IMR-90 (cell line): ENCODE results near the gene ORC6. TPM values are rescaled to one million over a fixed set of nuclear protein-coding genes. Genes with fewer than 3 reads are reported as not detected.

ENCODE experiments used
- ATAC-seq: fragments of 200-7000 bp; cut with Tn5 transposase; 2 replicates; pipeline ENCODE4 v1.9.1; 2020; ENCODE audit warnings: low read depth, mild to moderate bottlenecking, moderate library complexity
- BruUV-seq: library from RNA; stranded (reverse); fragments of 400-500 nt; replicated peaks from 2 replicates; lab custom pipeline; 2021; lab: Mats Ljungman, UMichigan
- CTCF ChIA-PET: fragments of 300-600 bp; formaldehyde crosslinking; extraction: SDS; loops from one replicate; lab custom pipeline; 2021; ENCODE audit warnings: antibody characterized with exemption; lab: Yijun Ruan, JAX
- POLR2A ChIA-PET: fragments of 300-600 bp; sonication (Branson Sonifier 250); formaldehyde crosslinking; loops from one replicate; lab custom pipeline; 2022; ENCODE audit warnings: antibody characterized with exemption; ENCODE audit not compliant: unreplicated experiment; lab: Charles Lee
- DNase-seq: peaks from one replicate; pipeline ENCODE4 v3.0.0; 2013
- H2AFZ ChIP-seq: replicated peaks from 2 replicates; pipeline ENCODE3; 2013; ENCODE audit warnings: low read length, mild to moderate bottlenecking; ENCODE audit not compliant: poor library complexity
- H2AK5ac ChIP-seq: 2 replicates; pipeline ENCODE4 v1.6.1; 2013; ENCODE audit warnings: low read depth, low read length, inconsistent platforms
- H2AK9ac ChIP-seq: replicated peaks from 2 replicates; pipeline ENCODE3; 2013; ENCODE audit warnings: mild to moderate bottlenecking, low read depth, low read length, moderate library complexity; ENCODE audit not compliant: poor library complexity
- H2BK120ac ChIP-seq: 2 replicates; pipeline ENCODE4 v1.6.1; 2013; ENCODE audit warnings: low read depth, low read length, inconsistent platforms
- H2BK15ac ChIP-seq: 3 replicates; pipeline ENCODE4 v1.6.1; 2013; ENCODE audit warnings: low read depth, low read length, inconsistent platforms
- H2BK20ac ChIP-seq: 2 replicates; pipeline ENCODE4 v1.6.1; 2013; ENCODE audit warnings: low read depth, mild to moderate bottlenecking, inconsistent platforms, low read length, moderate library complexity
- H2BK5ac ChIP-seq: 2 replicates; pipeline ENCODE4 v1.6.1; 2013; ENCODE audit warnings: mild to moderate bottlenecking, low read depth, low read length, inconsistent platforms; ENCODE audit not compliant: poor library complexity, severe bottlenecking
- H3K14ac ChIP-seq: replicated peaks from 2 replicates; pipeline ENCODE4 v1.6.1; 2013; ENCODE audit warnings: low read depth, low read length, inconsistent platforms
- H3K18ac ChIP-seq: 2 replicates; pipeline ENCODE4 v1.6.1; 2013; ENCODE audit warnings: low read depth, low read length, control low read depth
- H3K23ac ChIP-seq: 2 replicates; pipeline ENCODE4 v1.6.1; 2013; ENCODE audit warnings: low read depth, low read length, inconsistent platforms
- H3K27ac ChIP-seq: 2 replicates; pipeline ENCODE4 v1.5.1; 2013; ENCODE audit warnings: mild to moderate bottlenecking, control low read depth, low read length; ENCODE audit not compliant: insufficient read depth
- H3K27me3 ChIP-seq: 2 replicates; pipeline ENCODE4 v1.6.1; 2013; ENCODE audit warnings: low read length; ENCODE audit not compliant: control insufficient read depth, insufficient read depth
- H3K36me3 ChIP-seq: 2 replicates; pipeline ENCODE4 v1.6.1; 2013; ENCODE audit warnings: low read length, mixed read lengths; ENCODE audit not compliant: control insufficient read depth, insufficient read depth
- H3K4ac ChIP-seq: 2 replicates; pipeline ENCODE4 v1.6.1; 2013; ENCODE audit warnings: low read depth, low read length, inconsistent platforms
- H3K4me1 ChIP-seq: 2 replicates; pipeline ENCODE4 v1.6.1; 2013; ENCODE audit warnings: low read length, mixed read lengths; ENCODE audit not compliant: control insufficient read depth, insufficient read depth
- H3K4me2 ChIP-seq: 2 replicates; pipeline ENCODE4 v1.6.1; 2013; ENCODE audit warnings: low read depth, mild to moderate bottlenecking, control low read depth, low read length, moderate library complexity
- H3K4me3 ChIP-seq: 2 replicates; pipeline ENCODE4 v1.5.1; 2013; ENCODE audit warnings: low read depth, mild to moderate bottlenecking, control low read depth, low read length, moderate library complexity; ENCODE audit not compliant: insufficient read depth
- H3K56ac ChIP-seq: 2 replicates; pipeline ENCODE4 v1.6.1; 2013; ENCODE audit warnings: low read length, inconsistent platforms; ENCODE audit not compliant: insufficient read depth; ENCODE audit errors: extremely low read depth
- H3K79me1 ChIP-seq, 2 experiments: 2 replicates each; pipeline ENCODE4 v1.6.1; 2013; ENCODE audit warnings: low read length in 2 of 2, inconsistent platforms in 1 of 2, low read depth in 1 of 2
- H3K9ac ChIP-seq: 2 replicates; pipeline ENCODE4 v1.6.1; 2013; ENCODE audit warnings: low read depth, low read length, control low read depth
- H3K9me1 ChIP-seq: 2 replicates; pipeline ENCODE4 v1.6.1; 2013; ENCODE audit warnings: low read length, inconsistent platforms; ENCODE audit not compliant: insufficient read depth
- H3K9me3 ChIP-seq: 2 replicates; pipeline ENCODE4 v1.6.1; 2013; ENCODE audit warnings: low read length; ENCODE audit not compliant: control insufficient read depth, insufficient read depth
- H4K20me1 ChIP-seq: 2 replicates; pipeline ENCODE4 v1.6.1; 2013; ENCODE audit warnings: low read length, inconsistent platforms; ENCODE audit not compliant: insufficient read depth
- H4K5ac ChIP-seq: 2 replicates; pipeline ENCODE4 v1.6.1; 2013; ENCODE audit warnings: mild to moderate bottlenecking, low read depth, low read length, control low read depth
- H4K8ac ChIP-seq, 2 experiments: 2 replicates each; pipeline ENCODE4 v1.6.1; 2013; ENCODE audit warnings: low read depth in 2 of 2, low read length in 2 of 2, control low read depth in 1 of 2, inconsistent platforms in 1 of 2
- H4K91ac ChIP-seq: 2 replicates; pipeline ENCODE4 v1.6.1; 2013; ENCODE audit warnings: low read depth, low read length, inconsistent platforms; ENCODE audit not compliant: insufficient read depth
- MXI1 ChIP-seq: IDR thresholded peaks from 2 replicates; pipeline ENCODE4 v1.6.1; 2012; ENCODE audit warnings: low read depth, mild to moderate bottlenecking, low read length, moderate library complexity, borderline replicate concordance
- WGBS, 2 experiments: methylation state at CpG; one replicate each; pipeline versions ENCODE4 v1.1.5 to v1.1.7; 2013; ENCODE audit warnings: missing lambda C conversion rate in 2 of 2; ENCODE audit not compliant: insufficient read length in 1 of 2; ENCODE audit errors: extremely low coverage in 2 of 2; 5-methylcytosine and 5-hydroxymethylcytosine counted together
- dilution Hi-C: fragments of 300-500 bp; cut with HindIII; formaldehyde crosslinking; loops from one replicate; pipeline ENCODE4 v1.14.3; 2018; ENCODE audit warnings: low sequenced_read_pairs; ENCODE audit not compliant: unreplicated experiment
- in situ Hi-C: fragments of 300-500 bp; cut with MboI; formaldehyde crosslinking; loops from 3 replicates; pipeline ENCODE4 v1.14.3; 2019; ENCODE audit warnings: low sequenced_read_pairs, inconsistent platforms, mixed read lengths
- intact Hi-C: fragments of 100-400 bp; cut with micrococcal nuclease; formaldehyde crosslinking; loops from 2 replicates; pipeline ENCODE4 v1.10.0; 2022
- polyA plus RNA-seq, 3 experiments: library from polyadenylated mRNA; depleted of rRNA; stranded (reverse); fragments of >200 nt; gene quantifications; 2 replicates each; pipeline ENCODE4 v1.2.3, GENCODE V29; 2012; ENCODE audit warnings: low replicate concordance in 1 of 3
- total RNA-seq: library from RNA; depleted of rRNA; stranded (reverse); fragments of >200 nt; gene quantifications from 2 replicates; pipeline ENCODE4 v1.2.3, GENCODE V29; 2012
- TF ChIP-seq, protein P1 (sequence below): fragments of 150-350 bp; IDR thresholded peaks from 2 replicates; pipeline ENCODE4 v1.6.1; 2017; ENCODE audit warnings: mild to moderate bottlenecking, antibody characterized with exemption, low read length, low read depth
- TF ChIP-seq, protein P2 (sequence below): conservative IDR thresholded peaks from 2 replicates; pipeline ENCODE4 v1.5.1; 2012; ENCODE audit warnings: mild to moderate bottlenecking, low read depth, low read length, improper control_type of control experiment

The ORC6 gene
- total and polyA plus RNA-seq, 2 of the 4 experiments (the other 2 are of a cell fraction) = 9.0 to 15.9 TPM

DNA sequence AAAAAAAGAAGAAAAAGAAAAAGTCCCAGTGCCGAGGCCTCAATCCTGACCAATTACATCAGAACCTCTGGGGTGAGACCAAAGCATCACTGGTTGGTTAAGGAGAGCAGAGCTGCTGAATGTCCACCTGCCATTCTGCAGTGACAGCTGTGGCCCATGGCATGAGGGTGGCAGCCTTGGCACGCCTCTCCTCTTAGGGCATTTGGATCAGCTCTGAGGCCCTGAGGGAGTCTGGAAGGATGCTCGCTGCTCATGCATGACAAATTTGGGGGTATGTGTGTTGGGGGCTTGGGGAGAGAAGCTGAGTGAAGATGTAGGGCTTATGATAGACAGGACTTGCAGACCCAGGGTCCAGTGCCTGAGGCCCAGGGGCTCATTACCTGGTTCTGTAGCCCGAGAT is 32.4 kb downstream of the ORC6 start:
- H4K5ac ChIP-seq = no peak overlapping the region
- H4K8ac ChIP-seq = no peak overlapping the region
- no peak overlapping the region for H2BK5ac ChIP-seq
- no peak overlapping the region for H3K23ac ChIP-seq
- TF ChIP-seq, protein P1, sequence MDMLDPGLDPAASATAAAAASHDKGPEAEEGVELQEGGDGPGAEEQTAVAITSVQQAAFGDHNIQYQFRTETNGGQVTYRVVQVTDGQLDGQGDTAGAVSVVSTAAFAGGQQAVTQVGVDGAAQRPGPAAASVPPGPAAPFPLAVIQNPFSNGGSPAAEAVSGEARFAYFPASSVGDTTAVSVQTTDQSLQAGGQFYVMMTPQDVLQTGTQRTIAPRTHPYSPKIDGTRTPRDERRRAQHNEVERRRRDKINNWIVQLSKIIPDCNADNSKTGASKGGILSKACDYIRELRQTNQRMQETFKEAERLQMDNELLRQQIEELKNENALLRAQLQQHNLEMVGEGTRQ = no peak
- TF ChIP-seq, protein P2, sequence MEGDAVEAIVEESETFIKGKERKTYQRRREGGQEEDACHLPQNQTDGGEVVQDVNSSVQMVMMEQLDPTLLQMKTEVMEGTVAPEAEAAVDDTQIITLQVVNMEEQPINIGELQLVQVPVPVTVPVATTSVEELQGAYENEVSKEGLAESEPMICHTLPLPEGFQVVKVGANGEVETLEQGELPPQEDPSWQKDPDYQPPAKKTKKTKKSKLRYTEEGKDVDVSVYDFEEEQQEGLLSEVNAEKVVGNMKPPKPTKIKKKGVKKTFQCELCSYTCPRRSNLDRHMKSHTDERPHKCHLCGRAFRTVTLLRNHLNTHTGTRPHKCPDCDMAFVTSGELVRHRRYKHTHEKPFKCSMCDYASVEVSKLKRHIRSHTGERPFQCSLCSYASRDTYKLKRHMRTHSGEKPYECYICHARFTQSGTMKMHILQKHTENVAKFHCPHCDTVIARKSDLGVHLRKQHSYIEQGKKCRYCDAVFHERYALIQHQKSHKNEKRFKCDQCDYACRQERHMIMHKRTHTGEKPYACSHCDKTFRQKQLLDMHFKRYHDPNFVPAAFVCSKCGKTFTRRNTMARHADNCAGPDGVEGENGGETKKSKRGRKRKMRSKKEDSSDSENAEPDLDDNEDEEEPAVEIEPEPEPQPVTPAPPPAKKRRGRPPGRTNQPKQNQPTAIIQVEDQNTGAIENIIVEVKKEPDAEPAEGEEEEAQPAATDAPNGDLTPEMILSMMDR = no peak
- TF ChIP-seq MXI1 = no peak
- H2AK5ac ChIP-seq = no peak overlapping the region
- H2BK120ac ChIP-seq = no peak overlapping the region
- DNase-seq (no peak), ATAC-seq (no peak)
- H3K4ac ChIP-seq = no peak overlapping the region
- H3K9me1 ChIP-seq = no peaks in the 10 kb centered on the region
- no peaks in the 10 kb centered on the region for H3K4me1 ChIP-seq
- no peak overlapping the region for H3K4me2 ChIP-seq
- ChIA-PET CTCF (no interaction called here), POLR2A (no interaction called here)
- H3K36me3 ChIP-seq = no peaks in the 10 kb centered on the region
- no peak overlapping the region for H2BK15ac ChIP-seq
- WGBS, 2 experiments = no CpG with 5 or more reads among the region's 4 CpGs
- no peak overlapping the region for H3K14ac ChIP-seq
- BruUV-seq = no TSS peak
- in situ Hi-C loops = no loop called here
- no peaks in the 10 kb centered on the region for H3K27me3 ChIP-seq
- H3K56ac ChIP-seq = no peak overlapping the region
- H4K20me1 ChIP-seq = no peaks in the 10 kb centered on the region
- no peaks in the 10 kb centered on the region for H3K9me3 ChIP-seq
- H2AFZ ChIP-seq = no peak overlapping the region
- no peak overlapping the region for H3K27ac ChIP-seq
- H4K91ac ChIP-seq = no peak overlapping the region
- dilution Hi-C loops = no loop called here
- intact Hi-C loops = no loop called here
- H2BK20ac ChIP-seq = no peak overlapping the region
- H3K4me3 ChIP-seq = no peak overlapping the region
- no peak overlapping the region for H3K18ac ChIP-seq
- no peak overlapping the region for H2AK9ac ChIP-seq
- no peak overlapping the region for H3K9ac ChIP-seq
- no peaks in the 10 kb centered on the region for H3K79me1 ChIP-seq
